Right ventricle myocardium inferior (tissue), 1 donor: Measurements from ENCODE around the gene MASP1. TPM values are rescaled to one million over a fixed set of nuclear protein-coding genes. Genes with fewer than 3 reads are reported as not detected.
"Not testable (repeated sequence)": the region's sequence is repeated elsewhere in the genome, so short reads cannot be mapped to it uniquely, and the experiment has no call there.

Experiments
- ATAC-seq: fragments of 200-7000 bp; cut with Tn5 transposase; one replicate; pipeline ENCODE4 v1.9.1; 2020; ENCODE audit warnings: mild to moderate bottlenecking, moderate library complexity
- DNase-seq: peaks from one replicate; pipeline ENCODE4 v3.0.0; 2021; ENCODE audit errors: missing footprints
- intact Hi-C: fragments of 100-400 bp; cut with DNase I; formaldehyde crosslinking; loops from one replicate; pipeline ENCODE4 v1.11.0; 2022
- total RNA-seq: library from RNA; stranded (reverse); fragmentation: NEBNext Ultra II Directional; extraction: Animal tissue kit (Norgen Biotek cat#: 25700); gene quantifications from one replicate; pipeline ENCODE4 v1.2.1, GENCODE V29; 2021
- donor health status: DM: no; HTN: yes; CAD: no; lungs with severe emphysema.

MASP1 gene
- total RNA-seq, 1 donor from 2014 or later = 129 TPM

DNA sequence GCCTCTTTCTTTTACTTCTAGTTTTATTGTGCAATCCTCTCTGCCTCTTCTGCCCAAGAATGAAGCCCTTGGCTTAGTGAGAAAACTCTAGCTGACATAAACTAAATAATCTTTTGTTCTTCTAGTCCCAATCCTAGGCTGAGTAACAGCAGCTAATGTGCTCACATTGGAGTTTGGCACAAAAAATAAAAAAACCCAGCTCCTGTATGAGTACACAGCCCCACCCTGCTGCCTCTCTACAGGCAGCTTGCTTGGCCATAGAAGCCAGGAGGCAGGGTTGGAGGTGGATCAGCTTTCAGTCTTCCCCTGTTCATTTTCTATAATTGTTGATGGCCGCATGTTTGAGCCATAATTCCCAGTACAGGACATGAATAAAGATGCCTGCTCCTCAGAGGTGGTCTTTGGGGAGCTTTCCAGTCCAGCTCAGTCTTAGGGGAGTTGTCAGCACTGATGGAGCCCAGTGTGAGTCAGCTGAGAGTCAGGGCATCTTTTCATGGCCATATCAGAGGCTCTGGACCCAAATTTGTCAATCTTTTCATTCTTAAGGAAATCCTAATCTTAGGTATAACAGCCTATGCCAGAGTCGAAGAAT is 47.5 kb downstream of the MASP1 start:
- peak; percentile 90 for ATAC-seq
- intact Hi-C loops = no loop called here
- DNase-seq = no peak

DNA sequence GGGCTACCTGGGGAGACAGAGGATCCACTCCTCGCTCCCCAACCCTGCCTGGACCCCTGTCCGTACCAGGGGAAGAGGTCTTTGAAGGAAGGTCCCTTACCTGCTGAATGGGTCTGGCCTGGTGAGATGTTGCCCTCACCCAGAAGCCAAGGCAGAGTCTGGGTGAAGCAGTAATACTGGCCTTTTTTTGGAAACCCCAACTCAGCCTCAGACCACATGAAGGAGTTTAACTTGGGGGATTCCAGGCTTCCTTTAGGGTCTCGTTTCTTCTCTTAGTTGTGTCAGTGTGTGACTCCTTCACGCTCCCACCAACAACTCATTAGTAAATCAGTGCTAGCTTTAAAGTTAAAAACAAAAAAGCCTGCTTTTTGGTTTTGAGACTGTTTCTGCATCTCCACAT is 48.6 kb downstream of the MASP1 start:
- DNase-seq = no peak
- intact Hi-C loops = no loop called here

GRCh38 chr3:187242435-187242834 is 49.1 kb downstream of the MASP1 start:
- ATAC-seq (no peak), DNase-seq (no peak)
- intact Hi-C loops = no loop called here

More for the DNA sequence above, 48.6 kb downstream of the MASP1 start:
- ATAC-seq = no peak

DNA sequence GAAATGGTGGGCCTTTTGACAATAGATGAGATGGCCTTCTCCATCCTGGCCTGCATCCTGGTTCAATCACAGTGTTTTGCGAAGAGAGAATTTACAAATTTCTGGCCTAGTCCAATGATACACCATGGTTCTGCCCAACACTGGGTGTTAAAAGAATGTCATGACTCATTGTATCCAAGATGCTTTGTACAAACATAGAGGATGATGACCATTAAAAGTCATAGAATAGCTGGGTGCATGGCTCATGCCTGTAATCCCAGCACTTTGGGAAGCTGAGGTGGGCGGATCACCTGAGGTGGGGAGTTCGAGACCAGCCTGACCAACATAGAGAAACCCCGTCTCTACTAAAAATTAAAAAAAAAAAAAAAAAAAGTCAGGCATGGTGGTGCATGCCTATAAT is 52.7 kb downstream of the MASP1 start:
- ATAC-seq, DNase-seq, intact Hi-C loops: not testable (repeated sequence)

- intact Hi-C loops = no loop called here
- DNase-seq (no peak), ATAC-seq (no peak)
Measured at GRCh38 chr3:187238239-187238638, 53.3 kb downstream of the MASP1 start.

- intact Hi-C loops = no loop called here
- no peak for ATAC-seq
Measured at GRCh38 chr3:187237741-187238140, 53.8 kb downstream of the MASP1 start.

GRCh38 chr3:187236962-187237361 is 54.6 kb downstream of the MASP1 start:
- no peak for ATAC-seq
- intact Hi-C loops = no loop called here
- no peak for DNase-seq

More at GRCh38 chr3:187237741-187238140, 53.8 kb downstream of the MASP1 start:
- DNase-seq = no peak

- intact Hi-C loops = no loop called here
- ATAC-seq (no peak), DNase-seq (no peak)
Measured at GRCh38 chr3:187230011-187230410, 61.5 kb downstream of the MASP1 start.

DNA sequence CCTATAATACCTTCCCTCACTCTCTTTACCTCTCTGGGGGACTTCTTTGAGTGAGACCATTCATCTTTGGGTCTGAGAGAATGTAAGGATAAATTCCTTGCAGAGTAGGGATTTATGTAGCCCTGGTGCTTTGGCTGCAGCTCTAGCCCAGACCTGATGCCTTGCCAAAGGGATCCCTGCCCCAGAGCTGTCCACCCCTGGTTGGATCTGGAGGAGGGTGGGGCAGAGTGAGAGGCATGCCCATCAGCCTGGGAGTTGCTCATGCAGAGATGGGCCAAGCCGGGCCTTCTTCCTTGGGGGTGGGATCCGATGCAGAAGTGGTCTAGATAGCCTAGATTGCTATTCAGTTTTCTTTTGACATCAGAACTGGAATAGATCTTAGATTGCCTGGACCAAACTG is 62.8 kb downstream of the MASP1 start:
- ATAC-seq (no peak), DNase-seq (no peak)
- intact Hi-C loops = loop anchor here (10.0 kb wide), 1 partner anchor 486 kb away; no protein-coding TSS in a partner anchor

GRCh38 chr3:187227658-187228258 is 63.8 kb downstream of the MASP1 start:
- intact Hi-C loops = loop anchor here (10.0 kb wide), 1 partner anchor 487 kb away; no protein-coding TSS in a partner anchor
- ATAC-seq (no peak), DNase-seq (no peak)

GRCh38 chr3:187223799-187224198 is 67.7 kb downstream of the MASP1 start:
- no peak for ATAC-seq
- DNase-seq = no peak
- intact Hi-C loops = loop anchor here (5.0 to 10.0 kb wide), 2 partner anchors 69 to 491 kb away; partner anchors contain the start of gene MASP1

GRCh38 chr3:187222801-187223200 is 68.7 kb downstream of the MASP1 start:
- no peak for DNase-seq
- ATAC-seq = no peak
- intact Hi-C loops = loop anchor here (5.0 to 10.0 kb wide), 2 partner anchors 70 to 492 kb away; partner anchors contain the start of gene MASP1

GRCh38 chr3:187215460-187215859 is 76.1 kb downstream of the MASP1 start:
- ATAC-seq = no peak
- intact Hi-C loops = no loop called here
- no peak for DNase-seq

DNA sequence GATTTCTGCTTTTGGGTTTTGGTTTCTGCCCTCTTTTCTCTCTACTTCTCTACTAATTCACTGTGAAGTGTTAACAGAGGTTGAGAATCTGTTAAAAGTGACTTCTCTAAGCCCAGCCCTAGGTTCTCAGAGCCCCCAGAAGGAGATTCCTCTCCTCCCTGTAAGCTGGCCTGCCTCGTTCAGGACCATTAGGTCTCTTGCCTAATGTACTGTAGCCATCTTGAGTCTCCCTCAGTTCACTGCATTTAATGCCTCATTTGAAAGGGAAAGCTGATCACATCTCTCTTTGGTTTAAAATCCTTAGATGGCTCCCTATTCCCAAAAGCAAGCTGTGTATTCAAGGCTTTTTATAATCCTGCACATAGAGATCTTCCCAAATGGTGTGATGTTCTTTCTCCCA is 77.9 kb downstream of the MASP1 start:
- DNase-seq (no peak), ATAC-seq (no peak)
- intact Hi-C loops = no loop called here

- intact Hi-C loops = no loop called here
- ATAC-seq (peak; percentile 83), DNase-seq (peak; percentile 67)
Measured at GRCh38 chr3:187212705-187213104, 78.8 kb downstream of the MASP1 start.

DNA sequence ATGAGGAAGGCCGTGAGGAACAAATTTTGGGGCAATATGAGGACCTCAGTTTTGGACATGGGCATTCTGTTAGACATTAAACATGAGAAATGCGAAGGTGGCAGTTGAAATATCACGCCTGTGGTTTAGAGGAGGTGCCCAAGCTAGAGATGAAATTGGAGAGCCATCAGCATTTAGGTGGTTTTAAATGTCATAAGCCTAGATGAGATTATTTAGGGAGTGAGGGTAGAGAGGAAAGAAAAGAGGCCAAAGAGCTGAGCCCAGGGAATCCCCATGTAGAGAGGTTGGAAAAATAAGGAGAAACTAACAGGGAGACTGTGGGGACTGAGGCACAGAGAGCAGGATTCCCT is 79.4 kb downstream of the MASP1 start:
- ATAC-seq (no peak), DNase-seq (no peak)
- intact Hi-C loops = no loop called here

DNA sequence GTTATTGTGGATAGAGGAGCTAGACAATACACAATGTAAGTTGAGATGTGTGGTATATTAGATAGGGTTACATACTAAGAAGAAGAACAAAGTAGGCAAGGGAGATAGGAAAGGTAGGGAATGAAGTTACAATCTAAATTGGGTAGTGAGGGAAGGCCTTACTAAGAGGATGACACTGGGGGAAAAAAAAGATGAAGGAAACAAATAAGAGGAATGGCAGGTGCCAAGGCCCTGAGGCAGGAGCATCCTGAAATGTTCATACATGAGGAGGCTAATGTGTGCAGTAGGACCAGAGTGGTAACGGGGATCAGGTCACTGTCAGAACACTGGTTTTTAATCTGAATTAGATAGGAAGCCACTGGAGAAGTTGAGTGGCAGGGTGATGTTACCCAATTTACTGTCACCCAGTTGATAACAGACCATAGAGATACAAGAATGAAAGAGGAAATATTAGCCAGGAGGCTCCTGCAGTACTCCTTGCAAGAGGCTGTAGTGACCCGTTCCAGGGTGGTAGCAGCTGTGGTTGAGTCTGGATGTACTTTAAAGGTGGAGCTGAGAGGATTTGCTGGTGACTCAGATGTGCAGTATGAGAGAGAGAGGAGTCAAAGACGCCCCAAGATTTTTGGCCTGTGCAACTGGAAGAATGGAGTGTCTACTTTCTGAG is 79.9 kb downstream of the MASP1 start:
- no peak for ATAC-seq
- DNase-seq = no peak
- intact Hi-C loops = no loop called here

DNA sequence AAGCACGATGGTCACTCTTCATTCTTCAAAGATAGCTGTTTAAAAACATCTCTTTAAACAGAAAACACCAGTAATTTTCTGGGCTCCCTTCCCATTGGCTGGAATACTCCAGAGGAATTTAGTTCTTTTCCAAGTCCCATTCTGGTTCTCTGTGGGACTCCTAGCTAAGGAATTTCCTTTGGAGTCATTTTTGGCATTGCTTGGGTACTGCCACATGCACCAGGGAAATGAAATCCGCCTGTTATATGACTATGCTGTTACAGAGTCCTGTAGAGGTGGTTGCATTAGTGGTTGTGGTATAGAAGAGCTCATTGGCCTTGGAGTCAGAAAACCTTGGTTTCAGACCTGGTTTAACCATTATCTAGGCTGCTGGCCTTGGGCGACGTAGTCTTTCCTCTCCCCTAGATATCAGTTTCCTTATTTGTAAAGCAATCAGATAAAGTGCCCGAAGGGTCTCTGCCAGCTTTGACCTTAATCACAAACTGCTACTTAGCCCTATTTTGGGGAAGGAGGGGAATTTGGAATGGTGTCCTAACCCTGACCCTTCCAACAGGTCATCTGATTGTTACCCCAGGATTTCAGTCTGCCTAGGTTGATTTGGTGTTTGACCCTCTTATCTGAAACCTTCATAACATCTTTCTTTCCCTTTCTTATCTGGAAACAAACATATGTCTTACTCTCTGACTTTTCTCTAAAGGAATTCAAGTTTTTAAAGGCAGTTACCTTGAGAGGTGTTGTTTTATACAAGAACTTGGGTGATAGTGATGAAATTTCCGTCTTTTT is 80.8 kb downstream of the MASP1 start:
- intact Hi-C loops = no loop called here
- ATAC-seq (peak; percentile 44), DNase-seq (no peak)

DNA sequence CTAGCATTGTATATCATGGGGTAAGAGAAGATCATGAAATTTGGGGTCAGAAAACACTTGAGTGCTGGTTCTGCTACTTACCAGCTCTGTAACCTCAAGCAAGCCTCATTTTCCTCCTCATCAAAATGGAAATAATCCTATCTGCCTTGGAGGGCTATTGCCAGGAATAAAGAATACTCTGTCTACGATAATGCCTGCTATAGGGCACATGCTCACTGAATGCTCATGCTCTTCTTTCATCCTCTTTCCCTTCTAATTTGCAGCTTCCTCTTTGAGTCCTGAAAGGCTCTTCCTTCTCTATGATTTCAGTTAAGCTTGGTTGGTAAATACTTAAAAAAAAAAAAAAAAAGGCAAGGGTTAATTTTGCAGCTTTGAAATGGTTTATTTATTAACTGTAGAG is 81.4 kb downstream of the MASP1 start:
- intact Hi-C loops = no loop called here
- ATAC-seq = no peak
- no peak for DNase-seq
